Ascending aorta (tissue), 2 donors: ENCODE measurements around the gene EGLN2. TPM values are rescaled to one million over a fixed set of nuclear protein-coding genes. Genes with fewer than 3 reads are reported as not detected.
A peak's percentile ranks its signal among the peaks of the same experiment; 100 is the strongest.

Experiments used
- DNase-seq, 2 donors: peaks; one replicate each; pipeline ENCODE4 v3.0.0-alpha.2; 2019; ENCODE audit warnings: low spot score in 2 of 2
- H3K27ac ChIP-seq, 2 donors: fragments of 200-600 bp; sonication (generic); one replicate each; pipeline ENCODE4 v1.5.1; 2016 to 2017; ENCODE audit warnings: mild to moderate bottlenecking in 1 of 2
- H3K27me3 ChIP-seq: fragments of 200-600 bp; sonication (generic); one replicate; pipeline ENCODE4 v1.5.1; 2017
- H3K36me3 ChIP-seq, 2 donors: fragments of 200-600 bp; sonication (generic); one replicate each; pipeline ENCODE4 v1.5.1; 2016
- H3K4me1 ChIP-seq, 2 donors: fragments of 200-600 bp; sonication (generic); one replicate each; pipeline ENCODE4 v1.5.1; 2016 to 2017; ENCODE audit warnings: mild to moderate bottlenecking in 1 of 2
- H3K4me3 ChIP-seq, 2 donors: fragments of 200-600 bp; sonication (generic); one replicate each; pipeline ENCODE4 v1.5.1; 2016 to 2017; ENCODE audit warnings: mild to moderate bottlenecking in 1 of 2
- H3K9me3 ChIP-seq, 2 donors: fragments of 200-600 bp; sonication (generic); one replicate each; pipeline ENCODE4 v1.5.1; 2016
- intact Hi-C: fragments of 100-400 bp; cut with DNase I; formaldehyde crosslinking; loops from one replicate; pipeline ENCODE4 v1.15.1; 2023
- total RNA-seq: library from RNA; depleted of rRNA; stranded (reverse); fragments of >200 nt; gene quantifications from one replicate; pipeline ENCODE4 v1.1.0, GENCODE V29; 2016
- TF ChIP-seq, protein P1 (sequence below), 3 experiments: fragments of 200-600 bp in 2 of 3; fragments of 450-650 bp in 1 of 3; sonication (generic) in 2 of 3; IDR thresholded peaks; one replicate each; pipeline ENCODE4 v1.5.1; 2016 to 2019; ENCODE audit warnings: antibody characterized with exemption in 3 of 3, mild to moderate bottlenecking in 1 of 3, moderate library complexity in 1 of 3

EGLN2 gene
- total RNA-seq, 1 donor from 2014 or later, result 149 TPM

- no peak within 1 kb of the TSS for H3K4me3 ChIP-seq
- no peaks in the 10 kb centered on the region for H3K9me3 ChIP-seq
- peaks cover 0 to 13% of the 10 kb centered on the region in 2 donors for H3K4me1 ChIP-seq
- TF ChIP-seq, protein P1, sequence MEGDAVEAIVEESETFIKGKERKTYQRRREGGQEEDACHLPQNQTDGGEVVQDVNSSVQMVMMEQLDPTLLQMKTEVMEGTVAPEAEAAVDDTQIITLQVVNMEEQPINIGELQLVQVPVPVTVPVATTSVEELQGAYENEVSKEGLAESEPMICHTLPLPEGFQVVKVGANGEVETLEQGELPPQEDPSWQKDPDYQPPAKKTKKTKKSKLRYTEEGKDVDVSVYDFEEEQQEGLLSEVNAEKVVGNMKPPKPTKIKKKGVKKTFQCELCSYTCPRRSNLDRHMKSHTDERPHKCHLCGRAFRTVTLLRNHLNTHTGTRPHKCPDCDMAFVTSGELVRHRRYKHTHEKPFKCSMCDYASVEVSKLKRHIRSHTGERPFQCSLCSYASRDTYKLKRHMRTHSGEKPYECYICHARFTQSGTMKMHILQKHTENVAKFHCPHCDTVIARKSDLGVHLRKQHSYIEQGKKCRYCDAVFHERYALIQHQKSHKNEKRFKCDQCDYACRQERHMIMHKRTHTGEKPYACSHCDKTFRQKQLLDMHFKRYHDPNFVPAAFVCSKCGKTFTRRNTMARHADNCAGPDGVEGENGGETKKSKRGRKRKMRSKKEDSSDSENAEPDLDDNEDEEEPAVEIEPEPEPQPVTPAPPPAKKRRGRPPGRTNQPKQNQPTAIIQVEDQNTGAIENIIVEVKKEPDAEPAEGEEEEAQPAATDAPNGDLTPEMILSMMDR (IDR thresholded peaks at IDR 0.05), result no peak
- no peak for DNase-seq
- H3K27me3 ChIP-seq, result no peaks in the 10 kb centered on the region
- no peak within 1 kb of the TSS for H3K27ac ChIP-seq
- H3K36me3 ChIP-seq, result peaks cover 0 to 6% of the 10 kb centered on the region in 2 donors
- intact Hi-C loops, result loop anchor here (10.0 kb wide), 2 partner anchors 310 to 490 kb away; partner anchors contain the start of genes BLVRB, HNRNPUL1 and SPTBN4
Observed at GRCh38 chr19:40774916-40775631, 23.9 kb upstream of the EGLN2 start, which contains the start of gene MIA. Gene MIA, plus strand, starts transcription at chr19:40775521. Its CDS starts 22 bp downstream, at chr19:40775543.

DNA sequence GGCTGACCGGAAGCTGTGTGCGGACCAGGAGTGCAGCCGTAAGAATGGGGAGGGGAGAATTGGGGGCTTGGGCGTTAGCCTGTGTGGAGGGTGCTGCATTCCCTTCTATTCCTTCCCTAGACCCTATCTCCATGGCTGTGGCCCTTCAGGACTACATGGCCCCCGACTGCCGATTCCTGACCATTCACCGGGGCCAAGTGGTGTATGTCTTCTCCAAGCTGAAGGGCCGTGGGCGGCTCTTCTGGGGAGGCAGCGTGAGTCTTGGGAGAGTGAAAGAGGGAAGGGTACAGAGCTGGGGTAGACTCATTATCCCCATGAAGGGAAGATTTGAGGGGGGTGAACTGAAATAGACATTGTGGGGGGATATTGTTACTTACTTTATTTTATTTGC is 23.4 kb upstream of the EGLN2 start:
- H3K27ac ChIP-seq, result no peak overlapping the region
- H3K9me3 ChIP-seq, result no peaks in the 10 kb centered on the region
- peaks cover 3 to 6% of the 10 kb centered on the region in 2 donors for H3K36me3 ChIP-seq
- peaks cover 0 to 13% of the 10 kb centered on the region in 2 donors for H3K4me1 ChIP-seq
- H3K27me3 ChIP-seq, result no peaks in the 10 kb centered on the region
- TF ChIP-seq, protein P1 (IDR thresholded peaks at IDR 0.05), result no peak
- no peak for DNase-seq
- no peak overlapping the region for H3K4me3 ChIP-seq
- intact Hi-C loops, result loop anchor here (10.0 kb wide), 2 partner anchors 311 to 489 kb away; partner anchors contain the start of genes BLVRB, HNRNPUL1 and SPTBN4

GRCh38 chr19:40776364-40776763 is 22.6 kb upstream of the EGLN2 start:
- TF ChIP-seq, protein P1 (IDR thresholded peaks at IDR 0.05), result no peak
- Histone ChIP-seq H3K4me1 (peaks cover 0 to 13% of the 10 kb centered on the region in 2 donors), H3K27ac (peak overlapping the region; percentile 97 to 99), H3K9me3 (no peaks in the 10 kb centered on the region), H3K36me3 (peaks cover 3 to 6% of the 10 kb centered on the region in 2 donors), H3K27me3 (no peaks in the 10 kb centered on the region), H3K4me3 (no peak overlapping the region)
- intact Hi-C loops, result loop anchor here (10.0 kb wide), 2 partner anchors 312 to 488 kb away; partner anchors contain the start of genes BLVRB, HNRNPUL1 and SPTBN4
- DNase-seq, result no peak

GRCh38 chr19:40776932-40777644 is 21.9 kb upstream of the EGLN2 start:
- Histone ChIP-seq H3K4me3 (peak overlapping the region; percentile 81 to 91), H3K27ac (peak overlapping the region; percentile 97 to 99), H3K9me3 (no peaks in the 10 kb centered on the region), H3K4me1 (peaks cover 0 to 13% of the 10 kb centered on the region in 2 donors), H3K27me3 (no peaks in the 10 kb centered on the region), H3K36me3 (peaks cover 0 to 5% of the 10 kb centered on the region in 2 donors)
- TF ChIP-seq, protein P1 (IDR thresholded peaks at IDR 0.05), result no peak
- intact Hi-C loops, result loop anchor here (10.0 kb wide), 2 partner anchors 312 to 488 kb away; partner anchors contain the start of genes BLVRB, HNRNPUL1 and SPTBN4
- DNase-seq, result peak; percentile 79 to 97

GRCh38 chr19:40777645-40777936 is 21.4 kb upstream of the EGLN2 start:
- peak overlapping the region; percentile 97 to 99 for H3K27ac ChIP-seq
- H3K4me1 ChIP-seq, result peaks cover 0 to 13% of the 10 kb centered on the region in 2 donors
- H3K36me3 ChIP-seq, result peaks cover 0 to 8% of the 10 kb centered on the region in 2 donors
- no peaks in the 10 kb centered on the region for H3K9me3 ChIP-seq
- no peaks in the 10 kb centered on the region for H3K27me3 ChIP-seq
- TF ChIP-seq, protein P1 (IDR thresholded peaks at IDR 0.05), result no peak
- H3K4me3 ChIP-seq, result peak overlapping the region; percentile 81 to 91
- no peak for DNase-seq
- intact Hi-C loops, result loop anchor here (10.0 kb wide), 2 partner anchors 313 to 487 kb away; partner anchors contain the start of genes BLVRB, HNRNPUL1 and SPTBN4
